K562 (cell line): ENCODE data around the gene SND1. TPM values are rescaled to one million over a fixed set of nuclear protein-coding genes. Genes with fewer than 3 reads are reported as not detected.

Experiments used
- ATAC-seq: fragments of 200-7000 bp; cut with Tn5 transposase; 3 replicates; pipeline ENCODE4 v1.9.1; 2020; ENCODE audit warnings: moderate library complexity
- BruUV-seq: library from RNA; stranded (reverse); fragments of 400-500 nt; replicated peaks from 2 replicates; lab custom pipeline; 2021; lab: Mats Ljungman, UMichigan
- CTCF ChIA-PET: fragments of 300-600 bp; formaldehyde crosslinking; extraction: SDS; loops from one replicate; lab custom pipeline; 2021; ENCODE audit warnings: low intra/inter-chr PET ratio; lab: Yijun Ruan, JAX
- POLR2A ChIA-PET: fragments of 300-600, 350-650 bp; sonication (Branson Sonifier 250); formaldehyde crosslinking; extraction: SDS; loops from one replicate; lab custom pipeline; 2021; ENCODE audit warnings: antibody characterized with exemption, inconsistent platforms; lab: Yijun Ruan, JAX
- DNase-seq, 4 experiments: peaks; one replicate each; pipeline versions ENCODE4 v3.0.0 to v3.0.0-alpha.2; 2011 to 2018; ENCODE audit warnings: low spot score in 3 of 4, mixed read lengths in 3 of 4; ENCODE audit errors: extremely low read depth in 1 of 4
- FAIRE-seq: peaks from 2 replicates; lab custom pipeline; 2011; peaks lifted over from hg19 to GRCh38; lab: Jason Lieb, UNC
- H2AFZ ChIP-seq: 2 replicates; pipeline ENCODE4 v1.6.0; 2011; ENCODE audit warnings: low read depth, low read length, control low read depth, inconsistent platforms
- H3K27ac ChIP-seq: fragments of 200-600 bp; 3 replicates; pipeline ENCODE4 v1.8.0; 2011; ENCODE audit warnings: low read depth, mild to moderate bottlenecking, control low read depth, inconsistent platforms, low read length, moderate library complexity, mixed read lengths; ENCODE audit errors: extremely low read depth
- H3K27me3 ChIP-seq, 2 experiments: fragments of 300-600 bp in 1 of 2; 2 replicates in 1 of 2; 3 replicates in 1 of 2; pipeline versions ENCODE4 v1.6.0 to v1.8.0; 2011; ENCODE audit warnings: inconsistent platforms in 2 of 2, low read length in 2 of 2, mild to moderate bottlenecking in 1 of 2, mixed read lengths in 1 of 2, moderate library complexity in 1 of 2; ENCODE audit not compliant: control insufficient read depth in 2 of 2, insufficient read depth in 2 of 2
- H3K36me3 ChIP-seq: fragments of 300-600 bp; 3 replicates; pipeline ENCODE4 v1.8.0; 2011; ENCODE audit warnings: mild to moderate bottlenecking, low read length, inconsistent platforms; ENCODE audit not compliant: control insufficient read depth, insufficient read depth
- H3K4me1 ChIP-seq, 2 experiments: fragments of 200-600 bp in 1 of 2; replicated peaks in 1 of 2; 2 replicates in 1 of 2; 3 replicates in 1 of 2; pipeline versions ENCODE4 v1.5.1 to v1.8.0; 2011; ENCODE audit warnings: inconsistent platforms in 2 of 2, low read length in 2 of 2, mild to moderate bottlenecking in 1 of 2, mixed read lengths in 1 of 2, moderate library complexity in 1 of 2; ENCODE audit not compliant: control insufficient read depth in 2 of 2, insufficient read depth in 2 of 2
- H3K4me2 ChIP-seq: 2 replicates; pipeline ENCODE4 v1.6.1; 2011; ENCODE audit warnings: low read length, control low read depth, inconsistent platforms, mixed read lengths; ENCODE audit not compliant: insufficient read depth
- H3K4me3 ChIP-seq: fragments of 200-600 bp; sonication (generic), shearing (Covaris generic); 2 replicates; pipeline ENCODE4 v1.5.1; 2016; ENCODE audit warnings: control low read depth, inconsistent platforms
- H3K79me2 ChIP-seq: fragments of 200-600 bp; 3 replicates; pipeline ENCODE4 v1.8.0; 2011; ENCODE audit warnings: low read length, inconsistent platforms; ENCODE audit not compliant: control insufficient read depth, insufficient read depth
- H3K9ac ChIP-seq, 2 experiments: 2 replicates each; pipeline versions ENCODE4 v1.6.0 to v1.6.1; 2011; ENCODE audit warnings: low read depth in 2 of 2, low read length in 2 of 2, control low read depth in 1 of 2, inconsistent platforms in 1 of 2, mild to moderate bottlenecking in 1 of 2, mixed read lengths in 1 of 2; ENCODE audit not compliant: insufficient read depth in 1 of 2
- H3K9me1 ChIP-seq: one replicate; pipeline ENCODE4 v1.6.0; 2011; ENCODE audit warnings: inconsistent platforms, mild to moderate bottlenecking, low read length, moderate library complexity; ENCODE audit not compliant: control insufficient read depth, insufficient read depth
- H3K9me3 ChIP-seq: replicated peaks from 2 replicates; pipeline ENCODE4 v1.5.1; 2011; ENCODE audit warnings: low read depth, low read length, inconsistent platforms; ENCODE audit not compliant: control insufficient read depth, insufficient read depth
- H4K20me1 ChIP-seq: replicated peaks from 2 replicates; pipeline ENCODE4 v1.6.1; 2011; ENCODE audit warnings: low read length, inconsistent platforms, mixed read lengths; ENCODE audit not compliant: control insufficient read depth, insufficient read depth
- ARHGAP35 ChIP-seq: fragments of 450-650 bp; IDR thresholded peaks from 2 replicates; pipeline ENCODE4 v1.6.1; 2018; ENCODE audit not compliant: partially characterized antibody
- CBX1 ChIP-seq: sonication (generic); IDR thresholded peaks from 2 replicates; pipeline ENCODE4 v1.6.1; 2016; ENCODE audit warnings: antibody characterized with exemption, low read depth, mild to moderate bottlenecking
- EHMT2 ChIP-seq: fragments of 450-650 bp; IDR thresholded peaks from 2 replicates; pipeline ENCODE4 v1.6.1; 2018; ENCODE audit warnings: antibody characterized with exemption
- ESRRA ChIP-seq: fragments of 450-650 bp; IDR thresholded peaks from 2 replicates; pipeline ENCODE4 v1.6.1; 2014; ENCODE audit warnings: low read depth, mild to moderate bottlenecking, moderate library complexity, borderline replicate concordance
- JUNB ChIP-seq: fragments of 450-650 bp; formaldehyde crosslinking; conservative IDR thresholded peaks from 2 replicates; pipeline ENCODE4 v1.4.0; 2020; ENCODE audit warnings: mild to moderate bottlenecking
- KDM4B ChIP-seq, 2 experiments: fragments of 450-650 bp in 1 of 2; sonication (generic) in 1 of 2; IDR thresholded peaks; 2 replicates each; pipeline ENCODE4 v1.6.1; 2016 to 2017; ENCODE audit warnings: borderline replicate concordance in 2 of 2, antibody characterized with exemption in 1 of 2, low read depth in 1 of 2, mild to moderate bottlenecking in 1 of 2
- NELFE ChIP-seq: IDR thresholded peaks from 2 replicates; pipeline ENCODE4 v1.6.1; 2011; ENCODE audit warnings: mild to moderate bottlenecking; ENCODE audit not compliant: insufficient read depth, insufficient read length
- PHF8 ChIP-seq: fragments of 200-600 bp; sonication (generic); IDR thresholded peaks from 2 replicates; pipeline ENCODE4 v1.6.1; 2012; ENCODE audit warnings: mixed run types, mild to moderate bottlenecking, inconsistent platforms, low read length, moderate library complexity, borderline replicate concordance
- POLR2G ChIP-seq: fragments of 200-400 bp; formaldehyde crosslinking; IDR thresholded peaks from 2 replicates; pipeline ENCODE4 v1.6.1; 2017; ENCODE audit warnings: low read depth, mild to moderate bottlenecking, antibody characterized with exemption, low read length, moderate library complexity
- TRIM28 ChIP-seq: fragments of 450-650 bp; IDR thresholded peaks from 2 replicates; pipeline ENCODE4 v1.6.1; 2017
- ZNF668 ChIP-seq: fragments of 250-450 bp; sonication (Bioruptor Pico); IDR thresholded peaks from 2 replicates; pipeline ENCODE4 v1.8.0; 2022; ENCODE audit warnings: mild to moderate bottlenecking, inconsistent platforms
- ZSCAN29 ChIP-seq: fragments of 450-650 bp; IDR thresholded peaks from 2 replicates; pipeline ENCODE4 v1.6.1; 2017
- WGBS: fragments of 100-300 bp; shearing (Covaris generic); methylation state at CpG from one replicate; pipeline ENCODE4 v1.1.6; 2016; ENCODE audit warnings: low coverage, mixed read lengths; ENCODE audit not compliant: insufficient coverage; ENCODE audit errors: missing lambda C conversion rate; 5-methylcytosine and 5-hydroxymethylcytosine counted together
- in situ Hi-C: fragments of 300-500 bp; cut with MboI; formaldehyde crosslinking; loops from 4 replicates; pipeline ENCODE4 v1.15.0; 2018; ENCODE audit warnings: inconsistent platforms, mixed read lengths
- intact Hi-C: fragments of 100-400 bp; cut with micrococcal nuclease; formaldehyde crosslinking; loops from 2 replicates; pipeline ENCODE4 v1.14.2; 2022
- polyA plus RNA-seq, 8 experiments: library from polyadenylated mRNA; depleted of rRNA in 4 of 8; stranded (reverse) in 5 of 8; unstranded in 3 of 8; fragments of >200 nt; fragmentation: Nextera tagmentation in 2 of 8; fragmentation: Illumina TruSeq in 1 of 8; extraction: Ambion mirVana in 2 of 8; extraction: Trizol in 1 of 8; gene quantifications; 2 replicates each; pipeline versions ENCODE4 v1.2.1 to v1.2.3, GENCODE V29; 2011 to 2014; ENCODE audit warnings: inconsistent platforms in 1 of 8, missing spikeins in 1 of 8
- total RNA-seq, 7 experiments: library from RNA; depleted of rRNA in 6 of 7; stranded (reverse); fragments of >200 nt in 6 of 7; fragmentation: Illumina TruSeq in 2 of 7; extraction: Trizol in 2 of 7; gene quantifications; 2 replicates each; pipeline versions ENCODE4 v1.2.1 to v1.2.3, GENCODE V29; 2011 to 2021; ENCODE audit warnings: low replicate concordance in 1 of 7
- TF ChIP-seq, protein P1 (sequence below): fragments of 450-650 bp; formaldehyde crosslinking; IDR thresholded peaks from 2 replicates; pipeline ENCODE4 v1.4.0; 2022; ENCODE audit warnings: mild to moderate bottlenecking, moderate library complexity
- TF ChIP-seq, protein P2 (sequence below): fragments of 250-450 bp; sonication (Bioruptor Pico); IDR thresholded peaks from 2 replicates; pipeline ENCODE4 v1.5.0; 2020; ENCODE audit warnings: mild to moderate bottlenecking
- TF ChIP-seq, protein P3 (sequence below): fragments of 450-650 bp; IDR thresholded peaks from 2 replicates; pipeline ENCODE4 v1.6.1; 2018; ENCODE audit warnings: mild to moderate bottlenecking, low read depth; ENCODE audit not compliant: partially characterized antibody

SND1 gene
- total and polyA plus RNA-seq, 9 of the 15 experiments (the other 6 are each of a cell fraction or from before 2014, with no cell fraction given), result 46.5 to 307 (median 191) TPM

DNA sequence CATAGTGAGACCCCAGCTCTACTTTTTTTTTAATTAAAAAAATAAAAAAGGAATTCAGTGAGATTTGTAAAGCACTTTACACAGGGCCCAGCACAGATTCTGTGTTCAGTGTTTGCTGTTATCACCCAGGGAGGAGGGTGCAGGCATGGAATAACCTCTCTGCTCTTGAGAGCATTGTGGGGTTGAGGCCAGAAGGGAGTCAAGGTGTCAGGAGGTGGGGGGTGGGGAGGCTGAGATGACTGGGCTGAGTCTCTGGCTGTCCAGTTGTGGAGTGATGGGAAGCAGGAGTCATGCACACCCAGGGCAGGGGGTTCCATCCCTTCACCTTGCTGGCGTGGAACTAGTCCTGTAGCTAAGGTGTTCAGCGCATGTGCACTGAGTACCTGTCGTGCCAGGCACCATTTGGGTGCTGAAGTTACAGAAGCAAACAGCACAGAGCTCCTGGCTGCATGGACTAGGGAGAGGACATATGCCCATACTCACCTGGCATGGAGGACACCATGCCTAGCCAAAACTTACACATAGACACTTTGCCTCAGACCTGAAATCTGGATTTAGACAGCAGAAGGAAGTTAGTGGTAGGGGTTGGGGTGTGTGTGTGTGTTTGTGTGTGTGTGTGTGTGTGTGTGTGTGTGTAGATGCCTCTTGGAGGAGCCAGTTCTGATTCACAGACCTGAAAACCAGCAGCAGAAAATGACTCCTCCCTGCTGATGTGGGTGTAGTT lies 448.4 kb downstream of the SND1 start (continued):
- TF ChIP-seq CBX1, result 0 out of 2 replicates have a peak, but pooled peaks have one; percentile 7

DNA sequence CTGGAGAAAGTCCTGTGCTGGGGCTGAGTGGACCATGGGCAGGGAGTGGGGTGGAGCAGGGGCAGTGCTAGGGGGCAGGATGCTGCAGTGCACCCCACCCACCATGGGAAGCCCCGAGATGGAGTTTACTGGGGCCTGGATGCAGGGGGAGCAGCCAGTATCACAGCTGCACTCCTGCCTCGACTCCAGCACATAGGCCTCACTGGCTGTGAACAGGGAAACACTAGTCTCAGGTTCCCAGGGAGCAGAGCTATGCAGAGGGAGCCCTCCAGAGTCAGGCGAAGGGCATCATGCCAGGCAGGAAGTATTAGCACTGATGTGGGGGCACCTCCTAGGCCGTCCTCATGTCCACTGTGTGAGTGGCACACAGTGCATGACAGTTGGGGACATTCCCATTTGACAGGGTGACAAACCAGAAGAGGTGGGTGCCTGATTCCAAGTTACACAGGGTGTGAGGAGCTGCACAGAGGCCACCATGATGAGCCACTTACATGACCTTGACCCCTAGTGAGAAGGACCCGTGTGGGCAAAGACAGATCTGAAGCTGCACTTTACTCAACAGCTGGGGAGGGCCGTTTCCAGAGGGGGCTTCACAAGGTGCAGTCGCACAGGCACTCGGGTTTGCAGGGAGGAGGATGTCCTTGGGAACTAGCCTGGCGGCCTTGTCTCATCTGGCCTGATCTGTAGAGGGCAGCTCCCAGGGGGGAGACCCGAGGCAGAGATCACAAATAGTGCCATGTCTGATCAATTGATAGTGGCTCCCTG lies 449.1 kb downstream of the SND1 start:
- Histone ChIP-seq H2AFZ (no peak overlapping the region), H3K9me3 (no peaks in the 10 kb centered on the region), H3K36me3 (peaks cover 6% of the 10 kb centered on the region; the same call in 1 of the 3 replicates), H3K4me3 (no peak overlapping the region), H3K4me1 (peaks cover 15 to 34% of the 10 kb centered on the region in 2 experiments; a peak in 4 of 5 replicates), H3K9ac (peak overlapping the region in 1 of 2 experiments; percentile 16; a peak in 2 of 4 replicates), H3K9me1 (no peaks in the 10 kb centered on the region), H3K27me3 (peaks cover 0 to 9% of the 10 kb centered on the region in 2 experiments; a peak in 1 of 5 replicates), H3K4me2 (no peak overlapping the region), H3K79me2 (no peaks in the 10 kb centered on the region), H3K27ac (no peak overlapping the region), H4K20me1 (no peaks in the 10 kb centered on the region)
- in situ Hi-C loops, result no loop called here
- ChIA-PET CTCF (no interaction called here), POLR2A (interaction anchor here (0.7 to 1.6 kb wide), 4 partner anchors 14 to 524 kb away, joined by 3 to 5 read pairs (median 4); no protein-coding TSS in a partner anchor)
- no TSS peak for BruUV-seq
- ATAC-seq, result peak; percentile 0; the same call in 1 of the 3 replicates
- intact Hi-C loops, result no loop called here
- 43% methylated on average over 10 of the region's 10 CpGs for WGBS
- no peak for FAIRE-seq
- no peak for DNase-seq
- TF ChIP-seq ESRRA (peak; percentile 14; the same call in 1 of the 2 replicates), ARHGAP35 (no peak), PHF8 (0 out of 2 replicates have a peak, but pooled peaks have one; percentile 7), NELFE (no peak), POLR2G (peak; percentile 66), ZSCAN29 (no peak), EHMT2 (no peak), KDM4B (IDR thresholded peaks at IDR 0.05; ENCODE audit: borderline replicate concordance in 2 of 2, low read depth in 1 of 2) (0 out of 4 replicates have a peak, but pooled peaks of 1 of the 2 experiments have one; percentile 24), ZNF668 (CRISPR knock-in tag) (no peak), JUNB (no peak), TRIM28 (no peak)
- TF ChIP-seq, protein P1, sequence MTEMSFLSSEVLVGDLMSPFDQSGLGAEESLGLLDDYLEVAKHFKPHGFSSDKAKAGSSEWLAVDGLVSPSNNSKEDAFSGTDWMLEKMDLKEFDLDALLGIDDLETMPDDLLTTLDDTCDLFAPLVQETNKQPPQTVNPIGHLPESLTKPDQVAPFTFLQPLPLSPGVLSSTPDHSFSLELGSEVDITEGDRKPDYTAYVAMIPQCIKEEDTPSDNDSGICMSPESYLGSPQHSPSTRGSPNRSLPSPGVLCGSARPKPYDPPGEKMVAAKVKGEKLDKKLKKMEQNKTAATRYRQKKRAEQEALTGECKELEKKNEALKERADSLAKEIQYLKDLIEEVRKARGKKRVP, result peak; percentile 11; the same call in 1 of the 2 replicates
- TF ChIP-seq, protein P2, sequence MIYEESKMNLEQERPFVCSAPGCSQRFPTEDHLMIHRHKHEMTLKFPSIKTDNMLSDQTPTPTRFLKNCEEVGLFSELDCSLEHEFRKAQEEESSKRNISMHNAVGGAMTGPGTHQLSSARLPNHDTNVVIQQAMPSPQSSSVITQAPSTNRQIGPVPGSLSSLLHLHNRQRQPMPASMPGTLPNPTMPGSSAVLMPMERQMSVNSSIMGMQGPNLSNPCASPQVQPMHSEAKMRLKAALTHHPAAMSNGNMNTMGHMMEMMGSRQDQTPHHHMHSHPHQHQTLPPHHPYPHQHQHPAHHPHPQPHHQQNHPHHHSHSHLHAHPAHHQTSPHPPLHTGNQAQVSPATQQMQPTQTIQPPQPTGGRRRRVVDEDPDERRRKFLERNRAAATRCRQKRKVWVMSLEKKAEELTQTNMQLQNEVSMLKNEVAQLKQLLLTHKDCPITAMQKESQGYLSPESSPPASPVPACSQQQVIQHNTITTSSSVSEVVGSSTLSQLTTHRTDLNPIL, result 0 out of 2 replicates have a peak, but pooled peaks have one; percentile 54
- TF ChIP-seq, protein P3, sequence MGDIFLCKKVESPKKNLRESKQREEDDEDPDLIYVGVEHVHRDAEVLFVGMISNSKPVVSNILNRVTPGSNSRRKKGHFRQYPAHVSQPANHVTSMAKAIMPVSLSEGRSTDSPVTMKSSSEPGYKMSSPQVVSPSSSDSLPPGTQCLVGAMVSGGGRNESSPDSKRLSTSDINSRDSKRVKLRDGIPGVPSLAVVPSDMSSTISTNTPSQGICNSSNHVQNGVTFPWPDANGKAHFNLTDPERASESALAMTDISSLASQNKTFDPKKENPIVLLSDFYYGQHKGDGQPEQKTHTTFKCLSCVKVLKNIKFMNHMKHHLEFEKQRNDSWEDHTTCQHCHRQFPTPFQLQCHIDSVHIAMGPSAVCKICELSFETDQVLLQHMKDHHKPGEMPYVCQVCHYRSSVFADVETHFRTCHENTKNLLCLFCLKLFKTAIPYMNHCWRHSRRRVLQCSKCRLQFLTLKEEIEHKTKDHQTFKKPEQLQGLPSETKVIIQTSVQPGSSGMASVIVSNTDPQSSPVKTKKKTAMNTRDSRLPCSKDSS, result no peak
